Measurements from ENCODE around the gene U2AF2. TPM values are rescaled to one million over a fixed set of nuclear protein-coding genes. Genes with fewer than 3 reads are reported as not detected.

Gene U2AF2
- 321 and 342 TPM in 2 replicates for total RNA-seq (2021)
- long read RNA-seq, transcript U2AF2-202 (12 exons, 3,022 nt) = major isoform, 7 of 22 reads
- long read RNA-seq, partial matches to known transcripts = 5 of 22 reads
- long read RNA-seq, other reads (novel, unspliced or antisense) = 9 of 22 reads

- Histone ChIP-seq H2BK12ac (ENCODE audit: insufficient read length, low read depth, low read length) (no peak within 1 kb of the TSS), H3K4me2 (ENCODE audit: insufficient read depth, insufficient read length, low read length) (peak within 1 kb of the TSS; percentile 98), H3K79me2 (ENCODE audit: insufficient read depth, low read length) (peaks cover 43% of the 10 kb centered on the region), H2BK15ac (ENCODE audit: low read depth, low read length) (no peak within 1 kb of the TSS; the same call in 1 of the 2 replicates), H2AK5ac (ENCODE audit: insufficient read length, low read length) (no peak within 1 kb of the TSS), H3T11ph (ENCODE audit: low read length) (peak within 1 kb of the TSS; percentile 81), H3K14ac (ENCODE audit: insufficient read depth, low read length) (peak within 1 kb of the TSS; percentile 99), H2AFZ (ENCODE audit: low read length) (peak within 1 kb of the TSS; percentile 94), H4K5ac (ENCODE audit: insufficient read length, low read depth, low read length) (peak within 1 kb of the TSS; percentile 86), H4K20me1 (ENCODE audit: control insufficient read depth, insufficient read depth, insufficient read length) (peaks cover 5% of the 10 kb centered on the region), H3K56ac (ENCODE audit: insufficient read length, low read depth, low read length) (peak within 1 kb of the TSS; percentile 67), H3K9ac (ENCODE audit: extremely low read depth, insufficient read length, low read length) (peak within 1 kb of the TSS; percentile 99), H3K27ac (ENCODE audit: insufficient read length, low read depth, low read length) (peak within 1 kb of the TSS; percentile 84), H3K9me3 (ENCODE audit: control insufficient read depth, low read depth, low read length) (no peaks in the 10 kb centered on the region), H2BK5ac (ENCODE audit: insufficient read length, low read length) (peak within 1 kb of the TSS; percentile 82), H3K18ac (ENCODE audit: insufficient read length, low read depth, low read length) (peak within 1 kb of the TSS; percentile 98), H3K4ac (ENCODE audit: low read depth, low read length) (peak within 1 kb of the TSS; percentile 14; the same call in 1 of the 2 replicates), H2BK120ac (ENCODE audit: low read depth, low read length, poor library complexity, severe bottlenecking) (peak within 1 kb of the TSS; percentile 79), H3K4me1 (ENCODE audit: insufficient read depth, low read length) (peaks cover 7% of the 10 kb centered on the region; the same call in 1 of the 2 replicates), H3K79me1 (ENCODE audit: insufficient read depth, low read depth, low read length, poor library complexity, severe bottlenecking) (no peaks in the 10 kb centered on the region), H3K27me3 (ENCODE audit: insufficient read depth, low read length) (no peaks in the 10 kb centered on the region), H4K91ac (ENCODE audit: insufficient read length, low read depth, low read length) (peak within 1 kb of the TSS; percentile 76), H3K23me2 (ENCODE audit: insufficient read length, low read depth, low read length, poor library complexity, severe bottlenecking) (peaks cover 22% of the 10 kb centered on the region), H2BK20ac (ENCODE audit: low read depth, low read length, poor library complexity, severe bottlenecking) (no peak within 1 kb of the TSS), H3K23ac (ENCODE audit: insufficient read length, low read depth, low read length) (no peak within 1 kb of the TSS), H4K8ac (replicated peaks; ENCODE audit: insufficient read length, low read depth, low read length) (no peak within 1 kb of the TSS)
- peak; percentile 95 for DNase-seq
- peak within 1 kb of the TSS; percentile 93 to 94 for H3K4me3 Mint-ChIP-seq
- H3K27ac Mint-ChIP-seq = peak within 1 kb of the TSS; percentile 99 to 100 (median 100)
- peaks cover 0 to 3% of the 10 kb centered on the region in 2 experiments; a peak in 3 of 5 replicates for H3K9me3 Mint-ChIP-seq
- no peak for TF ChIP-seq CTCF (conservative IDR thresholded peaks at IDR 0.05)
- no CpG with 5 or more reads among the region's 95 CpGs for WGBS (ENCODE audit: extremely low coverage, insufficient read length, low lambda C conversion rate)
- peaks cover 27 to 35% of the 10 kb centered on the region in 2 experiments for H3K4me1 Mint-ChIP-seq
- H3K27me3 Mint-ChIP-seq (ENCODE audit: low read depth) = no peaks in the 10 kb centered on the region; the same call in 1 of the 2 replicates
- H3K36me3 Mint-ChIP-seq (ENCODE audit: insufficient read depth in 1 of 3, low read depth in 3 of 3) = peaks cover 14 to 58% (median 38%) of the 10 kb centered on the region in 3 experiments
Observed at GRCh38 chr19:55654868-55655647, at the start of gene U2AF2. TSS of gene U2AF2 (plus strand) at chr19:55655035. CDS start at chr19:55655105, 70 bp downstream.
